AG09309 (cell line): Measurements from ENCODE around the gene GPRASP1.

Source experiments
- DNase-seq: peaks from one replicate; pipeline ENCODE4 v3.0.0-alpha.2; 2010; ENCODE audit warnings: low read depth
- H3K4me3 ChIP-seq: 2 replicates; pipeline ENCODE4 v1.5.1; 2011; ENCODE audit warnings: mild to moderate bottlenecking, low read depth, low read length, moderate library complexity; ENCODE audit not compliant: control insufficient read depth
- TF ChIP-seq, protein P1 (sequence below): IDR thresholded peaks from 2 replicates; pipeline ENCODE4 v1.5.1; 2011; ENCODE audit warnings: mild to moderate bottlenecking, low read depth, low read length, inconsistent platforms; ENCODE audit not compliant: insufficient read depth, control insufficient read depth; ENCODE audit errors: missing control alignments

Gene GPRASP1, protein sequence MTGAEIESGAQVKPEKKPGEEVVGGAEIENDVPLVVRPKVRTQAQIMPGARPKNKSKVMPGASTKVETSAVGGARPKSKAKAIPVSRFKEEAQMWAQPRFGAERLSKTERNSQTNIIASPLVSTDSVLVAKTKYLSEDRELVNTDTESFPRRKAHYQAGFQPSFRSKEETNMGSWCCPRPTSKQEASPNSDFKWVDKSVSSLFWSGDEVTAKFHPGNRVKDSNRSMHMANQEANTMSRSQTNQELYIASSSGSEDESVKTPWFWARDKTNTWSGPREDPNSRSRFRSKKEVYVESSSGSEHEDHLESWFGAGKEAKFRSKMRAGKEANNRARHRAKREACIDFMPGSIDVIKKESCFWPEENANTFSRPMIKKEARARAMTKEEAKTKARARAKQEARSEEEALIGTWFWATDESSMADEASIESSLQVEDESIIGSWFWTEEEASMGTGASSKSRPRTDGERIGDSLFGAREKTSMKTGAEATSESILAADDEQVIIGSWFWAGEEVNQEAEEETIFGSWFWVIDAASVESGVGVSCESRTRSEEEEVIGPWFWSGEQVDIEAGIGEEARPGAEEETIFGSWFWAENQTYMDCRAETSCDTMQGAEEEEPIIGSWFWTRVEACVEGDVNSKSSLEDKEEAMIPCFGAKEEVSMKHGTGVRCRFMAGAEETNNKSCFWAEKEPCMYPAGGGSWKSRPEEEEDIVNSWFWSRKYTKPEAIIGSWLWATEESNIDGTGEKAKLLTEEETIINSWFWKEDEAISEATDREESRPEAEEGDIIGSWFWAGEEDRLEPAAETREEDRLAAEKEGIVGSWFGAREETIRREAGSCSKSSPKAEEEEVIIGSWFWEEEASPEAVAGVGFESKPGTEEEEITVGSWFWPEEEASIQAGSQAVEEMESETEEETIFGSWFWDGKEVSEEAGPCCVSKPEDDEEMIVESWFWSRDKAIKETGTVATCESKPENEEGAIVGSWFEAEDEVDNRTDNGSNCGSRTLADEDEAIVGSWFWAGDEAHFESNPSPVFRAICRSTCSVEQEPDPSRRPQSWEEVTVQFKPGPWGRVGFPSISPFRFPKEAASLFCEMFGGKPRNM (N-terminal part only)

DNA sequence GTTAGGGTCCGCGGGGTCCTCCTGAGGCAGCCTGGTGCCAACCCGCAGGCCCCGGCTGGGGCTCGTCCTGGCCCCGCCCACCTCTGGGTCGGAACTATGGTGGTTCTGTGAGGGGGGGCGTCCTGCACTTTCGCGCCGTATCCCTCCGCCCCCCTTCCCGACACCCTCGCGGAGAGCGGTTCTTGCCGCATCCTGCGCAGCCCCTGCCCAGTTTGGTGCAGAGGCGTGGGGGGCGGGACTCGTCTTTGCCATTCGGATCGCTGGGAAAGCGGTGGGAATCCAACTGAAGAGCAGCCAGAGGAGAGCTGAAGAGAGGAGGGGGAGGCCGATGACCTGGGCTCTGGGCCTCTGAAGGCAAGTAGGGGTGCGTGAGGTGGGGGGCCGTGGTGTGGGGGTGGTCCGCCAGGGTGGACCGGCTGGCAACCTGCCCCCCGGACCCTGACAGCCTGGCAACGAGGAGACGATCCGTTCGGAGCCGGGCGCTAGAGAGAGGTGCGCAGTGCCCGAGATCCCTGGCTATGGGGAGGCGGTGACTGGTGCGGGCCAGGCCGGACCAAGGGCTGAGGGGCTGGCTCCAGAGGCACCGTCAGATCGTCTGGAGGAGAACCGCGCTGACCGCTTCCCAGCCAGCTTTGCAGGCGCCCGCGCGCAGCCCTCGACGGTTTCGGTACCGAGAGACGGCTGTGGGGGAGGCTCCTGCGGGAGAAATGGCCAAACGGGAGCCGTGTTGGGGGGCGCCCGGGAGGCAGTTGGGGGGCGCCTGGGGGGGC, at the start of gene GPRASP1:
GPRASP1 (plus strand) TSS at position 242 of the 770 bp plus-strand sequence. CDS start 2,431 bp downstream, outside the sequence.
- DNase-seq, result no peak
- peak within 1 kb of the TSS; percentile 67 for H3K4me3 ChIP-seq
- TF ChIP-seq, protein P1, sequence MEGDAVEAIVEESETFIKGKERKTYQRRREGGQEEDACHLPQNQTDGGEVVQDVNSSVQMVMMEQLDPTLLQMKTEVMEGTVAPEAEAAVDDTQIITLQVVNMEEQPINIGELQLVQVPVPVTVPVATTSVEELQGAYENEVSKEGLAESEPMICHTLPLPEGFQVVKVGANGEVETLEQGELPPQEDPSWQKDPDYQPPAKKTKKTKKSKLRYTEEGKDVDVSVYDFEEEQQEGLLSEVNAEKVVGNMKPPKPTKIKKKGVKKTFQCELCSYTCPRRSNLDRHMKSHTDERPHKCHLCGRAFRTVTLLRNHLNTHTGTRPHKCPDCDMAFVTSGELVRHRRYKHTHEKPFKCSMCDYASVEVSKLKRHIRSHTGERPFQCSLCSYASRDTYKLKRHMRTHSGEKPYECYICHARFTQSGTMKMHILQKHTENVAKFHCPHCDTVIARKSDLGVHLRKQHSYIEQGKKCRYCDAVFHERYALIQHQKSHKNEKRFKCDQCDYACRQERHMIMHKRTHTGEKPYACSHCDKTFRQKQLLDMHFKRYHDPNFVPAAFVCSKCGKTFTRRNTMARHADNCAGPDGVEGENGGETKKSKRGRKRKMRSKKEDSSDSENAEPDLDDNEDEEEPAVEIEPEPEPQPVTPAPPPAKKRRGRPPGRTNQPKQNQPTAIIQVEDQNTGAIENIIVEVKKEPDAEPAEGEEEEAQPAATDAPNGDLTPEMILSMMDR, result no peak

DNA sequence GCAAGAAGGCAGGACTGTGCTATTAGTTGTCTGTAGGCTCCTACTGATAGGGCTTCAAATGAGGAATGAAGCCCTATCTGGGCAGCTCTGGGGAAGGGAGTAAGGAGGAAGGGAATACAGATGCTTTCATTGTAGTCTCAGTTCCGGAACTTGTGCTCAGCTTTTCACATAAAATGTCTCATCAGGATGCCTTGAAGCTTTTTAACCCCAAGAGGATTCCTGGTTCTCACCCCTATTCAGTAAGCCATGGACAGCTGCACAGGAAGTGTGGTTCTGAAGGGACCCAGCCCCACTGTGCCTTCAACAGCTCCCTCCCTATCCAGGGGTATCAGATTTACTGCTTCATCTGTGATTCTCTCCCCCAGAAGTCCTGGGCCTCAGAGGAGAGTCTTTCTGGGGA, 47.0 kb upstream of the GPRASP1 start:
- TF ChIP-seq, protein P1, result no peak
- DNase-seq, result no peak
- no peak overlapping the region for H3K4me3 ChIP-seq

DNA sequence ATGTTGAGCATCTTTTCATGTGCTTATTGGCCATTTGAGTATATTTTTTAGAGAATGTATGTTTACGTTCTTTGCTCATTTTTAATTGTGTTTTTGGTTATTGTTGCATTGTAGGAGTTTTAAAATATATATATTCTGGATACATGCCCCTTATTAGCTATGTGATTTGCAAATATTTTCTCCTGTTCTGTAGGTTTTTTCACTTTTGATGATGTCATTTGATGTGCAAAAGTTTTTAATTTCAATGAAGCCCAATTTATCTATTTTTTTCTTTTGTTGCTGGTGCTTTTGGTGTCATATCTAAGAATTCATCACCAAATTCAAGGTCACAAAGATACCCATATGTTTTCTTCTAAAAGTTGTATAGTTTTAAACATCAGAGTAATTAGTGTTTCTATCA, 45.2 kb upstream of the GPRASP1 start:
- TF ChIP-seq, protein P1, result no peak
- DNase-seq, result no peak
- H3K4me3 ChIP-seq, result no peak overlapping the region

DNA sequence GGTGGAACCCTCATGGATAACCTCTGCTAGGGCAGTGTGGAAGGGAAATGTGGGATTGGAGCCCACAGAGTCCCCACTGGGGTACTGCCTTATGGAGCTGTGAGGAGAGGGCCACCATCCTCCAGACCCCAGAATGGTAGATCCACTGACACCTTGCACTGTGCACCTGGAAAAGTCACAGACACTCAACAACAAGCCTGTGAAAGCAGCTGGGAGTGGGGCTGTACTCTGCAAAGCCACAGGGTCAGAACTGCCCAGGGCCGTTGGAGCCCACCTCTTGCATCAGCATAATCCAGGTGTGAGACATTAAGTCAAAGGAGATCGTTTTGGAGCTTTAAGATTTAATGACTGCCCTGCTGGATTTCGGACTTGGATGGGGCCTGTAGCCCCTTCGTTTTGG, 40.4 kb upstream of the GPRASP1 start:
- no peak overlapping the region for H3K4me3 ChIP-seq
- DNase-seq, result no peak
- TF ChIP-seq, protein P1, result no peak

DNA sequence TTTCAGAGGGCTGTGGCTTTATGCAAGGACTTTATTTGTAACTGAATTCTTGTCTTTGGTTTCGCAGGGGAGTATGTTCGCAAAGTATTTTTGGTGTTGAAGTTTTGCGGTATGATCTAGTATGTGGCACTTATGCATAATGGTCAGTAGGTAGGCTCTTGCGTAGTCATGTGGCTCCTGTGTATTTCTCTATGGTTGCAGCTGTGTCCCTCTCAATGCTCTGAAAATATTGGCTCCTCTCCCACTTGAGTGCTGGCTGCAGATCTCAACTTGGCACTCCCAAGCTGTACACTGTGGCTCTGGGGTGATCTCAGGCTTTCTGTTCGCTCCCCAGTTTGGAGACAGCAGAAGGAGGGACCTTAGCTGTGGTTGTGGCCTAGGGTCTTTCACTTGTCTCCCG, 27.2 kb upstream of the GPRASP1 start:
- no peak for DNase-seq
- TF ChIP-seq, protein P1, result no peak

DNA sequence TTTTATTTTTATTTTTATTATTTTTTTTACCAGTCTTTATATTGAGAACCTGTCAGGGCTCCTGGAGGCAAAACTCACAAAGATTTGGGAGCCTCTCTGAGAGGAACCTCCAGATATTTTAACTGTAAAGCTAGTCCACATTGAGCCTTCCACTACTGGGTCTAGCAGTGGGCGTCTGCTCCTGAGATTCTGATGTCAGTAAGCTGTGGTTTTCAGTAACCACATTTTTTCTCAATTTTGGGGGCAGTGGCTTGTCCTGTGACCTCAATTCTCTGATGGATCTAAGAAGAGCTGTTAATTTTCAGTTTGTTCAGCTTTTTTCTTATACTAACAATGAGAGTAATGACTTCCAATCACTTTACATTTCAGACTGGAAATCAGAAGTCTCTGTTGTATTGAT, 23.6 kb upstream of the GPRASP1 start:
- DNase-seq, result no peak
- TF ChIP-seq, protein P1, result no peak
- no peak overlapping the region for H3K4me3 ChIP-seq

More for the DNA sequence above, 27.2 kb upstream of the GPRASP1 start:
- no peak overlapping the region for H3K4me3 ChIP-seq
